Heart left ventricle (tissue), 13 donors: ENCODE results near the gene UST.

ENCODE experiments used
- CTCF ChIP-seq, 12 donors: fragments of 200-600 bp; sonication (generic) in 4 of 12; IDR thresholded peaks; one replicate each; pipeline versions ENCODE4 v1.5.0 to v1.8.0; 2018 to 2022; ENCODE audit warnings: antibody characterized with exemption in 12 of 12, mild to moderate bottlenecking in 5 of 12
- POLR2A ChIP-seq, 2 donors: fragments of 450-650 bp; IDR thresholded peaks; one replicate each; pipeline ENCODE4 v1.6.1; 2017; ENCODE audit warnings: antibody characterized with exemption in 2 of 2, mild to moderate bottlenecking in 2 of 2, moderate library complexity in 2 of 2
- donor health status: ischemic (EF 13 %, LVEDD 7.1; RV severe dilation, severe dysfunction).
- donor health status: DM: no; HTN: yes; CAD: no.
- donor health status: DM: no; HTN: no; CAD: no.
- donor health status: ischemic (EF 25% LVEDD 6.9; RV normal size, moderate dysfunction).
- donor health status: ischemic (EF 25% LVEDD 5.7; RV mildly dilated, moderate dysfunction).
- donor health status: ischemic (EF 35%, LVEDD 5.7; RV mildly dilated, moderate dysfunction).
- donor health status: nonischemic (EF 11% LVEDD 7.7; RV severe dilation, severe dysfunction).
- donor health status: DM: yes; HTN: yes; CAD: no.
- donor health status: PGD.
- donor health status: ischemic (EF 29% LVEDD 5.4; RV normal size, mild dysfunction).
- donor health status: nonischemic (EF 23%, LVEDD 6.1; RV moderate dilation, normal function).

DNA sequence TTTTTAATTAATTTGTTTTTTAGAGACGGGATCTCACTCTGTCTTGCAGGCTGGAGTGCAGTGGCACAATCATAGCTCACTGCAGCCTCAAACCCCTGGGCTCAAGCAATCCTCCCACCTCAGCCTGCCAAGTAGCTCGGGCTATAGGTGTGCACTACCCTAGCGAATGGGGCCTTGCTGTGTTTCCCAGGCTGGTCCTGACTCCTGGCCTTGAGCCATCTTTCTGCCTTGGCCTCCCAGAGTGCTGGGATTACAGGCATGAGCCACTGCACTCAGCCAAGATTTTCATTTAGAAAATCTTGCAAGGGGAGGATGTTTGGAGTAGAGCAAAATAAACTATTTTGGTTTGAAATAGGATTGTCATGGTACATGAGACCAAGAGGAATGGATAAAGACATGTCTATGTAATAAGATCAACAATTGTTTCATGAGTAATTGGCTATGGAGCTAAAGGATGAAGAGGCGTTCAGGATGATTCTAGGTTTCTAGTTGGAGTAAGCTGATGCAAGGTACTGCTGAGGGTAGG lies 237.8 kb downstream of the UST start:
- TF ChIP-seq CTCF (IDR thresholded peaks at IDR 0.05) (no peak), POLR2A (IDR thresholded peaks at IDR 0.05) (no peak)
